HG02763 (cell line): ENCODE results near the gene AK9.
"Not testable (repeated sequence)": the region's sequence is repeated elsewhere in the genome, so short reads cannot be mapped to it uniquely, and the experiment has no call there.

Source experiments
- ATAC-seq: cut with Tn5 transposase; IDR thresholded peaks from one replicate; pipeline ENCODE4 v1.9.1; 2021; ENCODE audit warnings: mild to moderate bottlenecking, moderate library complexity; ENCODE audit not compliant: unreplicated experiment

AK9 gene

DNA sequence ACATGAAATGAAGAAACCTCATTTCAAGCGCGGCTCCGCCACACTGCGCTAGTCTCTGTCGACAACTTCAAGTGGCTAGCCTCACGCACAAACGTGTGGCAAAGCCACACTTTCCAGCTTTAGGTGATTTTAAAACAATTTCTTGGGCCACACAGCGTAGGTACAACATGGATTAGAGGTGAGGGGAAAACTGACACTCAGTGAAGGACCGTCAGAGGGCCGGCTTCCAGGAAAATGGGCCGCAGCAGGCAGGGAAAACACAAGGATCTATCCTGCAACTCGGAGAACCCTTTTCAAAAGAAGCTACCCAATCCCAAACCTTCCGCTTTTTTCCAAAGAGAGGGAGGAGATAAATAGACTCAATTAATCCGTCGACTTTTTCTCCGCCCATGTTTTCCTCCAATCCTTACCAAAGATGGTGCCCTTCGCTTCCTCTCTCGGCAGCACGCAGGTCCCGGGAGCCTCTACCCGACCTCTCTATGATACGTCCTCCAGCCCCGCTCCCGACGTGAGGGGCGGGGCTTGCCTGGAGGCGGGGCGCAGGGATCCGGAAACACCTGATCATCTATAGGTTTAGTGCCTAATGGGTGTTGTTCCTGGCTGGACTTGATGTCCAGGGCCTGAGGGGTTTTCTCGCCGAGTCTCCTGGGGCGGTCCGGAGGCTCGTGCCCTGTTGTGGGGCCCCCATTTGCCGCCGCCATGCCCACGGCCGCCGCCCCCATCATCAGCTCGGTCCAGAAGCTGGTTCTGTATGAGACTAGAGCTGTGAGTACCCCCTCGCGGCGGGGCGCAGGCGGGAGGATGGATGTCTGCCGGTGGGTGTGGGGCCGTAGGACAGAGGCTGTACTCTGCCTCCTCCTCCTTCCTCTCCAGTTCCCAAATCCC is at the start of gene AK9, which contains the start of gene FIG4:
TSS of gene AK9 (minus strand) at position 466 of the 885 bp plus-strand sequence. CDS start 15,457 bp downstream, outside the sequence.
TSS of gene FIG4 (plus strand) at position 560 of the 885 bp plus-strand sequence. CDS start at position 700, 140 bp downstream.
- peak; percentile 96 for ATAC-seq

DNA sequence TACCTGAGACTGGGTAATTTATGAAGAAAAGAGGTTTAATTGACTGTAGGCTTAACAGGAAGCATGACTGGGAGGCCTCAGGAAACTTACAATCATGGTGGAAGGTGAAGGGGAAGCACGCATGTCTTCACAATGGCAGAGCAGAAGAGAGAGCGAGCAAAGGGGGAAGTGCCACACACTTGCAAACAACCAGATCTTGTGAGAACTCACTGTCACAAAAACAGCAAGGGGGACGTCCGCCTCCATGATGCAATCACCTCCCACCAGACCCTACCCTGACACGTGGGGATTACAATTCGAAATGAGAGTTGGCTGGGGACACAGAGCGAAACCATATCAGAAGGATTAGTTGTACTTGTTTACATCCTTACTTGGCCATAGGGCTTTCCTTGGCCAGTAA is 49.8 kb upstream of the AK9 start:
- ATAC-seq, result no peak

DNA sequence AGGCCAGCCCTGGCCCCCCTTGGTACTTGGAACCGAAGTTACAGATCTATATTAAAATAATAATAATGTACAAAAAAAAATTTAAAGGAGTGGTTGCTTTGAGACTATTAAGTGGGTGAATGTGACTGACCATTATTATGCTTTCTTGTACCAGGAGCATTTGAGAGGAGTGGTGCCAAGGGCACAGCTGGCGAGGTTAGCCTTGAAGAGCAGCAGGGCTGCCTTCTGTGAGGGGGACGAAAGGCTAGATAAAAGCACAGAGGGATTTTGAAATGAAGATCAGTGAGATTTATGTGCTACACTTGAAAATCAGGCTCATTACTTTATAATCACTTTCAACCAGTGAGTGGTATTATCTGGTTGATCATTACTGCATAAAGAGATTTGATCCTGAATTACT is 48.7 kb upstream of the AK9 start:
- no peak for ATAC-seq

DNA sequence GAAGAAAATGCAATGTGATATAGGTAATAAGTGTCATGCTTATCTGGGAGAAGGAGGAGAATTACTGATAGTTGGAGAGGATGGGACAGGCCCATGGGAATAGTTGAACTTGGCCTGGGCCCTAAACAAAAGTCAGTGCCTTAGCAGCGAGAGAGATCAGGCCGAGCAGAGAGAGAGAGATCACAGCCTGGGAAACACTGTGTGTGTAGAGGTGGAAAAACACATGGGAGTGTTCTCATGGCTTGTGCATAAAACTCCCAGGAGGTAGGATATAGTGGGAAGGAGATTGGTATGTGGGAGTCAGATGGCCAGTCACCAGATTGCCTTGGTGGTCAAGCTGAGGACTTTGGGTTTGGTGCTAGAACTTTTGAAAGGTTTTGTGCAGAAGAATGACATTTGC is 47.7 kb upstream of the AK9 start:
- no peak for ATAC-seq

DNA sequence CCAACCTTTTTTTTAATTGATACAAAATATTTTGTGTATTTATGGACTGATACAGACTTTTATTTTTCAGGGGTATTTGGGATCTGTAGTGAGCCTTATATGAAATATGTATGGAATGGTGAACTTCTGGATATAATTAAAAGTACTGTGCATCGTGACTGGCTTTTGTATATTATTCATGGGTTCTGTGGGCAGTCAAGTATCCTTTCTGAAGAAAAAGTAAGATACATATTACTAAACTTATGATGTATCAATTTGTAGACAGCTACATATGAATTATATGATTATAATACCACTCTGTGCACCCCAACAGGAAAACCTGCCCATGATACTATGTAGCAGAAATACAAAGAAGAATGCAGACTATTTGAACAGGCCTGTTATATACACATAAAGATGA is 47.3 kb upstream of the AK9 start:
- ATAC-seq, result no peak

DNA sequence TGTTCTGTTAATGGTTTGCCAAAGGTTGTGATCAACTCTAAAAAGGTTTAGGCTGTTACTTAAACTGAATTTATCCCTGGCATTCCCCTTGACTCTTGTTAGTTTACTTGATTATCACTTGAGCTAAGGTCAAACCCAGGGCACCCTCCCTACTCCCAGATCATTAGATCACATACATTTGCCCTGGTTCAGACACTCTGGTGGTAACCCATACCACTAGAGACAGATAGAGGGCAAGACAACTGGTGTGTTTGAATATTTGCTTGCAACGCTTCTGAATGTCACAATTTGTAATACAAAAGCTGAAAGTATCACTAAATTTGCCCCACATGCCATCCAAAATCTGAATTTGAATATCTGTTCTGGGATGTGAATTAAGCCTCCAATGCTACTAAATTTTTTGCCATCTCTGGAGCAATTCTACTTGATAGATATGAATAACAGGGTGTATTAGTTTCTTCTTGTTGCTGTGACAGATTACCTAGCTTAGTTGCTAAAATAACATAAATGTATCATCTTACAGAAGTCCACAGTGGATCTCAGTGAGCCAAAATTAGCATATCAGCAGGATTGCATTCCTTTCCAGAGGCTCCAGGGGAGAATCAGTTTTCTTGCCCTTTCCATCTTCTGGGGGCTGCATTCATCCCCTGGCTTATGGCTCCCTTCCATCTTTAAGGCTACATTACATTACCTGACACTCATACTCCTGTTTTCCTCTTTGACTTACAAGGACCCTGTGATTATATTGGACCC is 45.4 kb upstream of the AK9 start:
- no peak for ATAC-seq

DNA sequence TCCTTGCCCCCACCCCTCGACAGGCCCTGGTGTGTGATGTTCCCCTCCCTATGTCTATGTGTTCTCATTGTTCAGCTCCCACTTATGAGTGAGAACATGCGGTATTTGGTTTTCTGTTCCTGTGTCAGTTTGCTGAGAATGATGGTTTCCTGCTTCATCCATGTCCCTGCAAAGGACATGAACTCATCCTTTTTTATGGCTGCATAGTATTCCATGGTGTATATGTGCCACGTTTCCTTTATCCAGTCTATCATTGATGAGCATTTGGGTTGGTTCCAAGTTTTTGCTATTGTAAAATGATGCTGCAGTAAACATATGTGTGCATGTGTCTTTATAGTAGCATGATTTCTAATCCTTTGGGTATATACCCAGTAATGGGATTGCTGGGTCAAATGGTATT is 34.2 kb upstream of the AK9 start:
- not testable (repeated sequence) for ATAC-seq

DNA sequence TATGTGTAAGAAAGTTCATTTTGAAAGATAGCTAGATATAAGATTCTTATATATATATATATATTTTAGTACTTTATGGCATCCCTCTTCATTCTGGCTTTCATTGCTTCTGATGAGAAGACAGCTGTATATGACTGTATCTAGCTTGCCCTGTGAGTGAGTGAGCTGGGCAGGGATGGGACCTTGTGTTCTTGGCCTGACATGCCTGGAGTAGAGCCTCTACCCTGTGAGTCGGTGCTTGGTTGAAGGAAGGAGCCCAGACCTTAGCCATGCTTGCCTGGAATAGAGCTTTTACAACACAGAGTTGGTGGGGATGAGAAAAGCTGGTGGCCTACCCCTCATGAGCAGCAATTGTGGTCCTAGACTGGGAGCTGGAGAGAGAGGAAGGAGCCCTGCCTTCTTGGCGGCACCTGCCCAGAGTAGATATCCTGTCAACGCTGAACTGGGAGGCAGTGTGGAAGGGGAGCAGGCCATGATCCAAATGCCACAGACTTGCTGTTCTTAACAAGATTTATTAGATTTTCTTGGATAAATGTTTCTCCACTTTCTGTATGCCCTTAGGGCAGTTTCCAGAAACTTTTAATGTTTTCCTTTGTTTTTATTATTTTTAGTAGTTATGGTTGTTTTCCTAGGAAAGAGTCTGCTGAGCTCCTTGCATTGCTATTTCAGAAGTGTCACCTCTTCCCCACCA is 31.7 kb upstream of the AK9 start:
- ATAC-seq, result no peak

DNA sequence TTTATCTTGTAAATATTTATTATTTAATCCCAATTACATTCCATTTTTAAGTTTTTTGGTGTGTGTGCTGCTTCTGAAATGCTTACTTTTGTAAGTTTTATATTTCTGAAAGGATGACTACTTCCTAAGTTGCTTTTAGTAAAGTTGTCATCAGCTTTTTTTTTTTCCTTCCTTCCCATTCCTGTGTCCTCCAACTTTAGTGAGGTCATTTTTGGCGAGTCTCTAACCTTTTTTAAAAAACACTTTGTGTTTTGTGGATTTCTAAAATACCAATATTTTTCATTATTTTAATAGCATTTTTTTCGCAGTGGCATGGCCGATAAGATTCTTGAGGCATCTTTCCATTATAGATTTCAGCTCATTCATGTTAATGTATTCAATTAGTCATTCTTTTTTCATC is 31.0 kb upstream of the AK9 start:
- no peak for ATAC-seq

DNA sequence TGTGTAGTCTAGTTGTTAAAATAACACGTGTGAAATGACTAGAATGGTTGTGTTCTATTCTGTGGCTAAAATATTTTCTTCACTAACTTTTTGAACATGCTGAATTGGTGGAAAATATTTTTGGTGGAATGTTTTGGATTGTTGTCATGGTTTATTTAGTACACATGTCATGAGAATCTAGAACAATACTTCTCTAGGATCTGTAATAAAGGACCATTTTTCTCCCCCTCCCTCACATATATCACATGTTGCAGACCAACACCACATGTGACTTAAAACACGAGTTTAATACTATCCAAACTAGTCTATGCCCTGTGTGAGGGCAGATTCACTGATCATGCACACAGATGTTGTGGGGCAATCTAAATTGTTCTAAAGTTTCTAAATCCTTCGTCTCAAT is 29.3 kb upstream of the AK9 start:
- ATAC-seq, result no peak

DNA sequence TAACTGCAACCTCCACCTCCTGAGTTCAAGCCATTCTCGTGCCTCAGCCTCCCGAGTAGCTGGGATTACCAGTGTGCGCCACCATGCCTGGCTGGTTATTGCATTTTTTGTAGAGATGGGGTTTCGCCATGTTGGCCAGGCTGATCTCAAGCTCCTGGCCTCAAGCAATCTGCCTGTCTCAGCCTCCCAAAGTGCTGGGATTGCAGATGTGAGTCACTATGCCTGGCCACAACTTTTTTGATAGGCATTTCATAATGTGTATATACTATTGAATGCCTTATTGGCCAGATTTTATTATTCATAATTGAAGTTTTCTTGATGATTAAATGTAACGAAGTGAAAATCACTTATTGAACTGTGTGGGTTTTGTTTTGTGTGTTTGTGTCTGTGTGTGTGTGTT is 28.0 kb upstream of the AK9 start:
- ATAC-seq, result no peak

DNA sequence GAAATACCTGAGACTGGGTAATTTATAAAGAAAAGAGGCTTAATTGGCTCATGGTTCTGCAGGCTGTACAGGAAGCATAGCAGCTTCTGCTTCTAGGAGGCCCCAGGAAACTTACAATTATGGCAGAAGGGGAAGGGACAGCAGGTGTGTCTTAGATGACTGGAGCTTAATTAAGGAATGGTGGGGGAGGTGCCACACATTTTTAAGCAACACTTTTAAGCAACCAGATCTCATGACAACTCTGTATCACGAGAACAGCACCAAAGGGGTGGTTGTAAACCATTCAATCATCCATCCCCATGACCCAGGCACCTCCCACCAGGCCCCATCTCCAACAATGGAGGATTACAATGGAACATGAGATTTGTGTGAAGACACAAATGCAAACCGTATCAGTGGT is 27.0 kb upstream of the AK9 start:
- no peak for ATAC-seq

DNA sequence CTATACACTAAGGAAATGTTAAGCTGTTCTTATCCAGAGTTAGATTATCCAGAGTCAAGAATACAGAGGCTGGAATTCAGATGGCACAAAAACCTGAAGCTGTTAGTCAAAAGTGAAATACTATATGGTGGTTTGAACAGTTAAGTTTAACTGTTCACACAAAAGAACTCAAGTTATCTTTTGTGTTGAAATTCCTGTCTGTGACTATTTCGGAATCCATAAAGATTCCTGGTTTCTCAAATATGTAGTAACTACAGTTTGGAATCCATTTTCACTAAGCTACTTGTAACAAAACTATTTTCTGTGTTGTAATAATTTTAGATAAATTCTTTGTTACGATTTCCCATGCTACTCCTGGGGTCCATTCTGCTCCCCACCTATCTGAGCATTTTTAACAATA is 24.6 kb upstream of the AK9 start:
- ATAC-seq, result no peak

DNA sequence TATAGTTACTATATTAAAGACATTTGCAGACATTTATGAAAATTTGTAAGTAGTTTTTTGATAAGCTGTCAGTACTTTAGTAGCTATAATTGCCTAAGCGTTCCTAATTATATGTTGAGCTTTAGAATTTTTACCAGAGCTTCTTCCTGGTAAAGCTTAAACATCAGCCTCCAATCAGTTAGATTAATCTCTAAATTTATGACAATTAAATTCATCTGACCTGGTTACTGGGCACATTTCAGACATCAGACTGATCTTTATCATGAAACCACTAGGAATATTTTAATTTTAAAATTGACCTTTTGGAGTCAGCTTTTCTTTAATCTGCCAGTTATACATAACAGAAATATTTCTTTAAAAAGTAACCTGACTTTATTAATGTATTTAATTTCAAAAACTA is 23.6 kb upstream of the AK9 start:
- ATAC-seq, result no peak

DNA sequence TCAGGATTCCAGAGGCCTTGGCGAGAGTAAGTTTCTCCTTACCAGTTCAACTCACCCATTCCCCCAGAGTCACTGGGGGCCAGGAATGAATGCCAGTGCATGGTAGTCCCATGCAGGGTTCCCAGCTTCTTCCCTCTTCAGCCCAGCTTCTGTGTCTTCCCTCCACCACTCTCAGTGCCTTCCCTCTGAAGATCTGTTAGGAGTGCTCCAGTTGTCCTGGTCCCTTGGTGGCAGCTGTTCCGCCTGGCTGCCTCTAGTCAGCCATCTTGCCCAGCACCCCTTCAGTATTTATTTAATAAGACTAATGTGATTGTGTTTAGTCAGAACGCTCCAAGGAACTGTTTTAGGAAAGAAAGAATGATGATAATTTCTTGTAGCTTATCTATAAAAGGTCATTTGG is 23.2 kb upstream of the AK9 start:
- ATAC-seq, result no peak

DNA sequence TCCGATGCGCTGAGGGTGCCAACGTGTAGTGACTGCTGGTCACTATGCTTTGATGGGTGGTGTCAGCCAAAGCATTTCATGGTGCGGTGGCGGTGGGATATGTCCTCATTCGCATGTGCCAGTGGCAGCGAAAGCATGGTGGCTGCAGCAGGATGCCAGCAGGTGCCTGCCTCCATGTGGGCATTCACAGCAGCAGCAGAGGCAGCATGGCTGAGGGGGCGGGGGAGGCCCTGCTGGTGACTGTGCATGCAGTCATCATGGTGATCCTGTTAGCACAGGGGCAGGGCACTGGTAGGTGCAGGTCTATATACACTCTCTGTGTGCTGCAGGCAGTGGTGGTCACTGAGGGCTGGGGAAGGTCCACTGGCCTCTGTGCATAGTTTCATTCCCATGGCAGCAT is 22.1 kb upstream of the AK9 start:
- ATAC-seq, result no peak

DNA sequence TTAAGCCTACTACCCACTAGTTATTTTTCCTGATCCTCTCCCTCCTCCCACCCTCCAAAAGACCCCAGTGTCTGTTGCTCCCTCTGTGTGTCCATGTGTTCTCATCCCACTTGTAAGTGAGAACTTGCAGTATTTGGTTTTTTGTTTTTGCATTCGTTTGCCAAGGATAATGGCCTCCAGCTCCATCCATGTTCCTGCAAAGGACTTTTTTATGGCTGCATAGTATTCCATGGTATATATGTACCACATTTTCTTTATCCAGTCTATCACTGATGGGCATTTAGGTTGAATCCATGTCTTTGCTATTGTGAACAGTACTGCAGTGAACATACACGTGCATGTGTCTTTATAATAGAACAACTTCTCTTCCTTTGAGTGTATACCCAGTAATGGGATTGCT is 17.1 kb upstream of the AK9 start:
- ATAC-seq, result not testable (repeated sequence)

DNA sequence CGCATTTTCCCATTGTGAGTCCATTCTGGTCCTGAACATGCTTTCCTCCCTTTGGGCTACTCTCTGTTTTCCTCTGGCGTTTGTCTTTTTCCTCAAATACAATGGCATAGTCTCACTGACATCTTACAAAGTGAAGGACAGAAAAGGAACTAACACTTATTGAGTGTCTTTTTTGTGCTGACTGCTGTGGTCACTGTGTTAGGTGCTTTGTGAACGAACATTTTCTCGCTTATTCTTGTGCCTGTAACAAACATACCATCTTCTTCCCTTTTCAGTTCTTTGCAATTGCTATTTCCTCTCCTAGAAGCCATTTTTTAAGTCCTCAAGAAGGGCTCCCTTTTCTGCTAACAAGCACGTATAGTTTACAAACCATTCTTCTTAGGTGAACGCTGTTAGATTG is 15.5 kb upstream of the AK9 start:
- no peak for ATAC-seq

DNA sequence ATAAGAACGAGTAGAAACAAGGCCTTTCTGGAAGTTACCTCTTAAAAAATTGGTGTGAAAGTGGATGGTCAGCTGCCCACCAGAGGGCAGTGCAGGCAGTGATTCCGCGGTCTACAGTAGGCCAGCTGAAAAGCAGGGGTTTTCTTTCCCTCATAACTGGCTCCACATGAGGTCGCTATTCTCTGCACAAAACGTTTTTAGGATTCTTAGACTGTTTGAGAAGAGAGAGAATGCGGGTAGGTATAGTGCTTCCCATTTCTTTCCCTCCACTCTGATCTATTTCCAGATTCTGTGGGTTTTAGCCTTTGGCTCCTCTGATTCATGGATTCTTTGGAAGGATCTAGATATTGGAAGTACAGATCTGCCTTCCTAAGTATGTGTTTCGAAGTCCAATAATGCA is 14.3 kb upstream of the AK9 start:
- ATAC-seq, result peak; percentile 87

DNA sequence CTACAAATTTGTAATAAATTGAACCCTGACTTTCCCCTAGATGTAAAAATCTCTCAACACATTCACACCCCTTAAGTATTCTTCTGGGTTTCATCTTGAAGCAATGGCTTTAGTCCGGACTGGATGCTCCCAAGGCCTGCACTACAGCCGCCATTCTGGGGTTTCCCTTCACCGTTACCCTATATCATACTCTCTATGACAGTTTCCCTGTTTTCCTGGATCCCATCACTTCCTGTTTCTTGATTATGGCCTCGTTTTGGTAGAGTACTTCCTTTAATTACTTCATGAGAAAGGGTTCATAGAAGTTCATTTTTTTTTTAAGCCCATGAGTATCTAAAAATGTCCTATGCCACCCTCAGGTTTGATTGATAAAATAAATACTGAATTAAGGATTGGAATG is 11.8 kb upstream of the AK9 start:
- no peak for ATAC-seq

DNA sequence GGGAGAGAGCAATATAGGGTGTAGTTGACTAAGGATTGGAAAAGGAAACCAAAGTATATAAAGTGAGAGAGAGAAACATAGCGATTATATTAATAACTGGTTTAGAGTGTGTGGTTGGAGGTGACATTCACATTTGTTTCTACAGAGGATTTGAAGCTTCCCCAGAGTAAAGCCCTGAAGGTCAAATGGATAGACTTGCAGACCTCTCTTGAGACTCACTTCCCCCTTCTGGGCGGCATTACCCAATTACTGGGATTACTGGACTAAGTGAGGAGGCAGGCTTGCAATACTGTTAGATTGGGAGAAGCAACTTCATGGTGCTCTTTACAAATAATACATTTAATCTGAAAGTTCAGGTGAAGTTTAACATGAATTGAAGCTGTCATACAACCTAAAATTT is 10.8 kb upstream of the AK9 start:
- ATAC-seq, result no peak

DNA sequence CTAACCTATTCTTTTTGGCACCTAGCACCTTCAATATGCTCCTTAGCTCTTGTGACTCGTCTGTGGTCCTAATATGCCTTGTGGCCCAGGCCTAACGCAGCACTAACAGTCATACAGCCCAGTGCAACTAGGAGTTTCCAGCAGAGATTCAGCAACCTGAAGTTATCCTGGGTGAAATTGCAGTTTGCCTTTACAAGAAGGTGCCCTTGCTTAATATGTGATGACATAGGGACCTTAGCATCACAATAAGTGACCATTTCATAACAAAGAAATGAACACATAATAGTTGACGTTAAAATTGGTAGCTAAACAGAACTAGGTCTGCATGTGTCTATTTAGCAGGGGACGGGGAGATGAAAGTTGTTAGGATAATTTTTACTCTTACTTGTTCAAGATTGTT is 10.2 kb upstream of the AK9 start:
- no peak for ATAC-seq
